Hematopoietic multipotent progenitor cell treated with erythropoietin and hydrocortisone succinate and interleukin-3 and kit ligand, for 6 days (in vitro differentiated cells): ENCODE results near the gene PHACTR2.
"Not testable (repeated sequence)": the region's sequence is repeated elsewhere in the genome, so short reads cannot be mapped to it uniquely, and the experiment has no call there.

Experiments
- DNase-seq: peaks from one replicate; pipeline ENCODE4 v3.0.0-alpha.2; 2015

PHACTR2 gene

DNA sequence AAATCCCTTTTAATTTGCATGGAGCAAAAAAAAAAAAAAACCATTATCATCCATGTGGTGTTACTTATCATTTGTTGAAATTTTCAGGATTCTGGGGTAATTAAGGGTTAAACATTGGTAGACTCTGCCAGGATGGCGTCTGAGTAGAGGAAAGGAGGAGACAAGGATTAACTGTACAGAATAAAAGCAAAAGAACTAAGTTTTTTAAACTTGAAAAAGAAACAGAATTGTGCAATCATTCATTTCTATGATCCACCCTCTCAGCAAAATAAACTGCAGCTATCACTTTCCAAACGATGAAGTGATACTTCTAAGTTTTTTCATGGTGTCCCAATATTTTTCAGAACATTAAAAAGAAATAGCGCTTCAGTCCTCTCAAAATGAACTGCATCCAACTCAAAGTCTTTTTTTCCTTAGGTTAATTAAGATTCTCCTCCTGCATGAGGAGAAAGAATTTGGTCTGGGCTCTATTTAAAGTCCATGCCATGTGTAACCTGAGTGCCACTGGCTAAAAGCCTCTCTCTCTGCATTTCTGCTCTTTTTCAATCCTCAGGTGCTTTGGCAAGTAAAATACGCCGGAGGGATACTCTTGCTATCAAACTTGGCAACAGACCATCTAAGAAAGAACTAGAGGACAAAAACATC, 95.9 kb downstream of the PHACTR2 start:
- no peak for DNase-seq

- no peak for DNase-seq
These were observed 96.6 kb downstream of the PHACTR2 start for GRCh38 chr6:143774347-143774746.

- no peak for DNase-seq
These were observed 97.6 kb downstream of the PHACTR2 start for GRCh38 chr6:143775336-143775735.

DNA sequence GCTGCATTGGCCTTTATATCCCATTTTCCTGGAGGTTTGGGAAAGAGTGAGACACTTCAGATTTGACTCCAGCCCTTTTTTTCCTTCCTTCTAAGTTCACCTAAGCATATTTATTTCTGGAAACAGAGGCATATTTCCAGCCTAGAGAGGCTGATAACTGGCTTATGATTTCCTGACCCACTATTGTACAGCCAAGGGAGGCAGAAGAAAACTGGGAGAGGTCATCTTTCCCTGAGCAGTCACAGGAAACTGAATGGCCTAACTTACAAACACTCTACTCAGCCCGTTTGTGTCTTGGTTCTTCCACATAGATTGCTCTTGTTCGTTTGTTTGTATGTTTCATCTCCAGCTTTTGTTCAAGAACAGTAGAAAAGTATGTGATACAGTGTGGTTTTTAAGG, 101.2 kb downstream of the PHACTR2 start:
- DNase-seq, result no peak

DNA sequence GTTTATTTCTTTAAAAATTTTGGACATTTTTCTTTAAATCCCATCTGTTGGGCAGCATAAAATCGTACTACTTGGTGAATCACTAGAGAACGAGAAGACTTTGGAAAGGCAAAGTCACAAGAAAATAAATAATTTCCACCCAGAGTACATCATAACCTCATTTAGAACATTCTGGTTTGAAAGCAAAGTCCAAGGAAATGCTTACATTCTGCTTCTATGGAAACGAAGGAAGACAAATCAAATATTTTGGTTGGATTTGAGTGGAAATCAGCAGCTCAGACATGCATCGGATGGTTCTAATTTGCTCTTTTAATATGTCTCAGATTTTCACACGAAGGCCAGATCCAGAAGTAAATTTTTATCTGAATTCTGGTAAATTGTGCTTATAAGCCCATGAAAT, 104.7 kb downstream of the PHACTR2 start:
- no peak for DNase-seq

GRCh38 chr6:143783077-143783476, 105.3 kb downstream of the PHACTR2 start:
- DNase-seq, result no peak

DNA sequence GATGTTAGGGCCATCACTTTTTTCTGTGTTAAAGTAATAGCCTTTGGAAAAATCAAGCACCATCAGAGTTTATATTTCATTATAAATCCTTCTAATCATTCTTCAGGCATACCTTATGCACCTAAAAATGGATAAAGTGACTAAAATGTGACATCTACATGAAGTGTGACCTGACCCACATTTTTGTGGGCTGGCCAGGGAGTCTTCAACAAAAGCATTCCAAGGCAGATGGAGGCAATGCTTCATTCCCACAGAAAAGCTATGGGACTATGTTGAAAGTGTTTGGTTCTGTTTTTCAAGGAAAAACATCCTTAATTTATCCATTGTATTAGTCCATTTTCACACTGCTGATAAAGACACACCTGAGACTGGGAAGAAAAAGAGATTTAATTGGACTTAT, 106.6 kb downstream of the PHACTR2 start:
- DNase-seq, result no peak

- not testable (repeated sequence) for DNase-seq
These were observed 108.6 kb downstream of the PHACTR2 start for GRCh38 chr6:143786371-143786770.

DNA sequence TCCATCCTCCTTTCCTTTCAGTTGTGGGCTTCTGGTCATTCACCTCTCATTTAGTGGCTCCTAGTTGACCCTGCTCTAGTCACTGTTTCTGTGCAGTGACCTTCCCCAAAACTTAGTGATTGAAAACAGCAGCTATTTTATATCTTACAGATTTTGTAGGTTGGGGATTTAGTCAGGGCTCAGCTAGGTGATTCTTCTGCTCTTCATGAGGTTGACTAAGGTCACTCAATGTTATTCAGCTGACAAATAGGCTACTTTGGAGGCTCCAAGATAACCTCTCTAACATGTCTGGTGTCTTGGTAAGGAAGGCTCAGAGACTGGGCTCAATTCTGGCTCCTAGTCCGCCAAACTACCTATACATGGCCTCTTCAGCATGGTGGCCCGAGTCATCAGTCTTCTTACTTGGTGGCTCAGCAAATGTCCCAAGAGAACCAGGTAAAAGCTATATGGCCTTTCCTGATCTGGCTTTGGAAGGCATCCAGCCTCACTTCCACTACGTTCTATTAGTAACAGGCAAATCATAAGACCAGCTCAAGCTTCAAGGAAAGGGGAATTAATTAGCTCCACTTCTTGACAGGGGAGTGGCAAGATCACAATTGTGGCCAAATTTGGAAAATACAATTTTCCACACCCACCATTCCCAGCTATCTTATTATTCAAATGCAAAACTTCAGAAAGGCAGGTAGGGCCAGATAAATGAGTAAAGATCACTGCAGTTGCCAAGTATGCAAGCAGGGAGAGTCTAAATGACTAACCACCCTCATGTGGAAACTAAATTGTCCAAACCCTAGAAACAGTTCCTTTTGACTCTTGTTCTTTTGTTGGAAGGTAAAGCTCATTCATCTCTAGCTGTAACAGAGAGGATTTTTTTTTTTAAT, 114.9 kb downstream of the PHACTR2 start:
- no peak for DNase-seq

GRCh38 chr6:143793280-143793619, 115.5 kb downstream of the PHACTR2 start:
- no peak for DNase-seq

DNA sequence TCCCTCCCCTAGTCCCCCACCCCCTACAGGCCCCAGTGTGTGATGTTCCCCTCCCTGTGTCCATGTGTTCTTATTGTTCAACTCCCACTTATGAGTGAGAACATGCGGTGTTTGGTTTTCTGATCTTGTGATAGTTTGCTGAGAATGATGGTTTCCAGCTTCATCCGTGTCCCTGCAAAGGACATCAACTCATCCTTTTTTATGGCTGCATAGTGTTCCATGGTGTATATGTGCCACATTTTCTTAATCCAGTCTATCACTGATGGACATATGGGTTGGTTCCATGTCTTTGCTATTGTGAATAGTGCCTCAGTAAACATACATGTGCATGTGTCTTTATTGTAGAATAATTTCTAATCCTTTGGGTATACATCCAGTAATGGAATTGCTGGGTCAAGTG, 118.8 kb downstream of the PHACTR2 start:
- DNase-seq, result not testable (repeated sequence)

DNA sequence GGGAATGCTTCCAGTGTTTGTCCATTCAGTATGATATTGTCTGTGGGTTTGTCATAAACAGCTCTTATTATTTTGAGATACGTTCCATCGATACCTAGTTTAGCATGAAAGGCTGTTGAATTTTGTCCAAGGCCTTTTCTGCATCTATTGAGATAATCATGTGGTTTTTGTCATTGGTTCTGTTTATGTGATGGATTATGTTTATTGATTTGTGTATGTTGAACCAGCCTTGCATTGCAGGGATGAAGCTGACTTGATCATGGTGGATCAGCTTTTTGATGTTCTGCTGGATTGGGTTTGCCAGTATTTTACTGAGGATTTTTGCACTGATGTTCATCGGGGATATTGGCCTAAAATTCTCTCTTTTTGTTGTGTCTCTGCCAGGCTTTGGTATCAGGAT, 120.7 kb downstream of the PHACTR2 start:
- DNase-seq, result not testable (repeated sequence)

GRCh38 chr6:143802833-143803565, 125.2 kb downstream of the PHACTR2 start:
- no peak for DNase-seq

- peak; percentile 53 for DNase-seq
These were observed 126.2 kb downstream of the PHACTR2 start for GRCh38 chr6:143803769-143804568.

DNA sequence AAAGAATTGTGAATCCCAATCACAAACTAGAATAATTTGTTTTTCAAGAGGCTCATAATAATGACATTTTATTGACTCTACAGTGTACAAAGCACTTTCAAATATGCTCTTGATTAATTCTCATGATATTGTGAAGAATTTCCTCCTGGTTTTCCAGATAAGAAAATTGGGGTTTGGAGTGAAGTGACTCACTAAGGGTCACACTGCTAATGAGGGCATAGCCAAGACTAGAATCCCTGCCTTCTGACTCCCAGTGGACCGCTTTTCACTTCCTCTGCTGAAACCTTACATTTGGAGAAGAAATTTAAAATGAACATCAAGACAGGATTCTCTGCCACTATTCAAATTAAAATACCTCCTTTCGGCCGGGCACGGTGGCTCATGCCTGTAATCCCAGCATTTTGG, 127.1 kb downstream of the PHACTR2 start:
- DNase-seq, result peak; percentile 80

- DNase-seq, result peak; percentile 82
These were observed 128.7 kb downstream of the PHACTR2 start for GRCh38 chr6:143806282-143807102.

DNA sequence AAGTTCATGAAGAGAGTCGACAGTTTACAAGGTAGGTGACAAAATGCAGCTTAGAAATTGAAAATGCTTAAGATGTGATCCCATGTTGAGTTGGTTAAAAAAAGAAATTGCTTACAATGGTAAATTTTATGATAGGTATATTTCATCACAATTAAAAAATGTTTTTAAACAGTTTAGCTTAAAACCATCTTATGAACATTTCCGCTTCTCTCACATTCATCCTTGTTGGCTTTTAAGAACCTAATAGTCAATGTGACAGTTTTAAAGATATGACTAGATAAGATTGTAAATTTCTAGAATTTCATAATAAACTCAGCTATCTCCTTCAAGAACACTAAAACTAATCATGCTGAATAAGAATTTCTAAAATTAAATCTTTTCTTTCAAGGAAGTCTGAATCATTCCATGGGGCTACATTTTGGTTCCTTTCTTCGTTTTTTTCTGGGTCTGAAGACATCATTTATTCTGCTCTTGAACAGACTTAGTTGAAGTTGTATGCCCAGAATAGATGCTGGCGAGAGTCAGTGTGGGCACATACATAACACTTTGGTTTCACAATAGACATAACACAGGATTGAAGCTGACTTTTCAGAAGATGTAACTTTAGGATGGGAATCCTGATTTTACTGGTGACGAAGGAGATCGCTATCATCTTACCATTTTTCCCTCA, 129.5 kb downstream of the PHACTR2 start:
- DNase-seq, result peak; percentile 46

- no peak for DNase-seq
These were observed 133.0 kb downstream of the PHACTR2 start for GRCh38 chr6:143810745-143811144.

- no peak for DNase-seq
These were observed 133.9 kb downstream of the PHACTR2 start for GRCh38 chr6:143811501-143812157.

DNA sequence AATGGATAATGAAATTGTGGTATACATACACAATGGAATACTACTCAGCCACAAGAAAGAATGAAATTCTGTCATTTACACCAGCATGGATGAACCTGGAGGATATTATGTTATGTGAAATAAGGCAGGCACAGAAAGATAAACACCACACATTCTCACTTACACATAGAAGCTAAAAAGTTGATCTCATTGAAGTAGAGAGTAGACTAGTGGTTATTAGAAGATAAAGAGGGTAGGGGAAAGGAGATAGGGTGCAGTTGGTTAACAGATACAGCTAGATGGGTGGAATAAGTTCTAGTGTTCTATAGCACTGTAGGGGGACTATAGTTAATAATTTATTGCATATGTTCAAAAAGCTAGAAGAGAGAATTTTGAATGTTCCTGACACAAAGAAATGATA, 139.9 kb downstream of the PHACTR2 start:
- DNase-seq, result peak; percentile 76

DNA sequence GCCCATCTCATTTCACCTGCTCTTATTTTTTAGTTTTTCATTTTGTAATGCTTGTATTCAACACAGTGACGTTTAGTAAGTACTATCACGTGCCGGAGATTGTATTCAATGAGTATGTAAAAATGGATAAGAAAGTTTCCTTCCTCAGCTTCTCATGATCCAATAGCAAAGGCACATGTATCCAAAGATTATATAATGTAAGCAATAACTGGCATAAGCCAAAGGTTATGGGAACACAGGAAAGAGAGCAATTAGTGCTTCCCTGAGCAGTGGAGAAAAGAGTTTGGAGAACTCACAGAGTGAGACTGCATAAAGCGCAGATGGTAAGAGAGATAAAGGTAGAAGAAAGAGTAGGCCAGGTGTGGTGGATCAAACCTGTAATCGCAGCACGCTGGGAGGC, 143.6 kb downstream of the PHACTR2 start:
- DNase-seq, result no peak
